Stimulated activated CD4-positive, alpha-beta T cell treated with anti-CD3 and anti-CD28 coated beads, TNF-alpha, amount 100 ng/mL, for 1 hour (primary cell): Measurements from ENCODE around the gene GJA5.
A peak's percentile ranks its signal among the peaks of the same experiment; 100 is the strongest.

Source experiments
- DNase-seq, 3 donors: peaks; one replicate each; pipeline ENCODE4 v3.0.0-alpha.2; 2020; ENCODE audit warnings: low read depth in 3 of 3, low spot score in 1 of 3

Gene GJA5

GRCh38 chr1:147729315-147729714 is 31.1 kb downstream of the GJA5 start:
- DNase-seq = no peak

- no peak for DNase-seq
These were observed 34.2 kb downstream of the GJA5 start for GRCh38 chr1:147726168-147726567.

- DNase-seq = no peak
These were observed 34.7 kb downstream of the GJA5 start for GRCh38 chr1:147725685-147726084.

- DNase-seq = no peak
These were observed 36.6 kb downstream of the GJA5 start for GRCh38 chr1:147723691-147724323.

GRCh38 chr1:147722124-147722523 is 38.3 kb downstream of the GJA5 start:
- no peak for DNase-seq

GRCh38 chr1:147721716-147722115 is 38.7 kb downstream of the GJA5 start:
- DNase-seq = no peak

- DNase-seq = no peak
These were observed 39.8 kb downstream of the GJA5 start for GRCh38 chr1:147720557-147720956.

- DNase-seq = no peak
These were observed 40.6 kb downstream of the GJA5 start for GRCh38 chr1:147719711-147720225.

GRCh38 chr1:147719029-147719698 is 41.2 kb downstream of the GJA5 start:
- DNase-seq = no peak

- no peak for DNase-seq
These were observed 42.7 kb downstream of the GJA5 start for GRCh38 chr1:147717706-147718097.

- peak in 1 of 3 donors; percentile 3 for DNase-seq
These were observed 43.2 kb downstream of the GJA5 start for GRCh38 chr1:147717051-147717705.

- DNase-seq = no peak
These were observed 47.8 kb downstream of the GJA5 start for GRCh38 chr1:147712605-147713004.
